GM12891 (cell line): ENCODE measurements around the gene CELSR1.

ENCODE experiments used
- DNase-seq: peaks from one replicate; pipeline ENCODE4 v3.0.0; 2011; ENCODE audit warnings: low spot score; ENCODE audit not compliant: insufficient read length
- FAIRE-seq: peaks from 2 replicates; lab custom pipeline; 2011; peaks lifted over from hg19 to GRCh38; lab: Jason Lieb, UNC
- PAX5 ChIP-seq: IDR thresholded peaks from 2 replicates; pipeline ENCODE4 v1.6.1; 2011; ENCODE audit warnings: low read length, moderate library complexity, mild to moderate bottlenecking; ENCODE audit not compliant: insufficient read depth, severe bottlenecking
- POLR2A ChIP-seq: IDR thresholded peaks from 2 replicates; pipeline ENCODE4 v1.6.1; 2011; ENCODE audit warnings: low read depth, low read length, control low read depth
- POLR2AphosphoS5 ChIP-seq: IDR thresholded peaks from 2 replicates; pipeline ENCODE4 v1.6.1; 2011; ENCODE audit warnings: low read depth, low read length, control low read depth
- POU2F2 ChIP-seq: IDR thresholded peaks from 2 replicates; pipeline ENCODE4 v1.6.1; 2011; ENCODE audit warnings: low read depth, mild to moderate bottlenecking, control low read depth, low read length, moderate library complexity
- SPI1 ChIP-seq: IDR thresholded peaks from 2 replicates; pipeline ENCODE4 v1.6.1; 2011; ENCODE audit warnings: low read depth, low read length, control low read depth
- TAF1 ChIP-seq: IDR thresholded peaks from 2 replicates; pipeline ENCODE4 v1.6.1; 2011; ENCODE audit warnings: low read depth, low read length, control low read depth

CELSR1 gene

DNA sequence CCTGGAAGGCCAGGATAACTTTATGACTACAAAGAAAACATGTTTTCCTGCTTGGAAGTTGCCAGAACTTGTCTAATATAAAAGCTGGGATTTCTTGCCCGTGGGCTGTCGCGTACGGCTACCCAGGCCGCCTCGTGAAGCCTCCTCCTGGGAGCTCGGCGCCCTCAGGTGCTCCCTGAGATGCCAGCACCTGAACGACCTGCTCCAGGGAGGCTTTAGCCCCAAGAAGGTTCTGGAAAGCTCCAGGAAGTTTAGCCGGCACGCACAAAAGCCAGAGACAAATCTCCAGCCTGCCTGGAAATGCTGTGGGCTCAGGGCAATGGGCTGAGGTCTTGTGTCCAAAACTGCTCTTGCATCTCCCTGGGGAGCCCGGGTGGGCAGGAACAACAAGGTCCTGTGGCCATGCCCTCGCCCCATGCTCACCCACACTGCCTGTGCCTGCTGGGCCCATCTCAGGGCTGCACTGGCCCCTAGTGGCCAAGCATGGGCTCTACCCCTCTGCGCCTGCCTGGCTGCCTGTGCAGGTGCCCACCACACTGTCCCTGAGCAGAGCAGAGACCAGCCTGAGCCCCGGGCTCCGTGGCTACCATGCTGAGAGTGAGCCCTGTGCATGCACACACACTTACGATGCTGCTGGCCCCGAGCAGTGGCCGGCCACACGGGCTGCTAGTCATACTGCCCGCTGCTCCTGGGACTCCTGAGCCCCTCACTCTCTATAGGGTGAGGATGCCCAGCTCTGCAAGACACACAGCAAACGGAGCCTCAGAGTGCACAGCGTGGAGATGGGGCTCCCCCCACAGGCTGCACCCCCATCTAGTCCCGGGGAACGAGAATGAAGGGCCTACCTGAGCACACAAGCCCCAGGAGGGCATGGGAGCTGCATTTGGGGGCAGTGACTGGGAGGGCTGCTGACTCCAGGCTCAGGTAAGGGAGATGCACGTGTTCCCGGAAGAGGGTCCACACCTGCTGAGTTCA is 4.9 kb upstream of the CELSR1 start:
- TF ChIP-seq POU2F2: no peak
- TF ChIP-seq POLR2AphosphoS5: no peak
- TF ChIP-seq SPI1: no peak
- TF ChIP-seq POLR2A: no peak
- no peak for TF ChIP-seq TAF1
- TF ChIP-seq PAX5: no peak
- peak; percentile 95 for DNase-seq
- FAIRE-seq: peak; percentile 95

- DNase-seq: no peak
- no peak for FAIRE-seq
- no peak for TF ChIP-seq POLR2AphosphoS5
These were observed 4.1 kb upstream of the CELSR1 start for GRCh38 chr22:46541536-46541935.

DNA sequence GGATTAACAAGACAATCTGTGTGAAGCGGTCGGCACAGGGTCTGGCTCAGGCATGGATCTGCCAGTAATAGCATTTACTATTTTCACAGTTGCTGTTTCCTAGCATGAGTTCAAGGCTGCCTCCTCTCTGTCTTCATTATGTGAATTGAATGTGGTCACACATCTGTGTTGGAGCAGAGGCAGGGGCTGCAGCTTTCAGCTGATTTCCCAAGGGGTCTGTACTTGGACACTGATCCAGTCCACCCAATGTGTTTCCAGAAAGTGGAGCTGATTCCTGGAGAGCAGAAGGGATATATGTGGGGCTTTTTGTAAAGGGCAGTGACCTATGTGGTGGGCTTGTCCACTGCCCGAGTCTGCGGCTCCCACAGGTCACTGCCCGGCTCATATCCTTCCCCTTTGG is 3.5 kb upstream of the CELSR1 start:
- no peak for TF ChIP-seq TAF1
- no peak for TF ChIP-seq PAX5
- TF ChIP-seq POLR2AphosphoS5: no peak
- no peak for TF ChIP-seq POLR2A
- no peak for TF ChIP-seq POU2F2
- DNase-seq: no peak

DNA sequence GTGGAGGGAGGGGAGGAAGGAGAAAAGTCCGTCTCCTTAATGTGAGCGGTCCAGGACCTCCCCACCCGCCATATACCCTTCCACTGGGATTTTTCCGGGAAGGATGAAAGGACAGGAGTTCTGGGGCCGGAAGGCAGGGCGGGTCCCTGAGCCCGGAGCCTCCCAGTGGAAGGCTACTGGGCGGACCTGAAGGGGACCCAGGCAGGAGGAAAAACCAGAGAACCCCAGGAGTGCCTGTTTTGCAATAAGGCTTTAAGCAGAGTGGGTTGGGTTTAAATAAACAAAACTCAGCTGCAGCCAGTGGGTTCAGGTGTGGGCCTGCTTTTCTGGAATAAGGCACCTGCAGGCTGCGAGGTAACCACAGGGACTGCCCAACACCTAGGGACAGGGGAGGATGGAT is 1.7 kb upstream of the CELSR1 start:
- FAIRE-seq: no peak
- DNase-seq: no peak

More for the DNA sequence above, 3.5 kb upstream of the CELSR1 start:
- FAIRE-seq: no peak

DNA sequence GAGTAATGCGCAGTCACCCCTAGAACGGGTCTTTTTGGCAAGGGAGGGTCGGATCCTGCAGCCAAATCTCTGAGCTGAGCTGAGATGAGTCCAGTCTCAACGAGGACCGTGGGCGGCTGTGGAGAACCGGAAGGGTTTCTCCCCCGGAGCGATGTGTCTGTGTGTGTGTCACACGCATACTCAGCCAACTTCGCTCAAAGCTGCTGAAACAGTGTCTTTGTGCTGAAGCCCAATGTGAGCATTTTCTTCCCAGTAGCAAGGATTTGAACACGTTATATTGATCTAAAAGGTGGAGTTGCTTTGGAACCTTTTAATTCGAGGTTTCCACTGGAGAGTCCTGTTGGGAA is 1.4 kb upstream of the CELSR1 start:
- no peak for TF ChIP-seq POU2F2
- no peak for TF ChIP-seq POLR2A
- no peak for TF ChIP-seq POLR2AphosphoS5
- no peak for TF ChIP-seq SPI1
- TF ChIP-seq TAF1: no peak
- TF ChIP-seq PAX5: no peak
- FAIRE-seq (peak; percentile 40), DNase-seq (no peak)

More for the DNA sequence above, 1.7 kb upstream of the CELSR1 start:
- TF ChIP-seq POU2F2: no peak
- TF ChIP-seq POLR2A: no peak
- TF ChIP-seq SPI1: no peak
- TF ChIP-seq PAX5: no peak
- no peak for TF ChIP-seq POLR2AphosphoS5

GRCh38 chr22:46537946-46538813 is 760 bp upstream of the CELSR1 start:
- TF ChIP-seq PAX5 (no peak), POLR2AphosphoS5 (no peak), SPI1 (no peak), POLR2A (no peak), TAF1 (no peak), POU2F2 (no peak)
- FAIRE-seq: no peak
- DNase-seq: no peak

- TF ChIP-seq POLR2A (no peak), PAX5 (no peak), SPI1 (no peak), TAF1 (no peak), POU2F2 (no peak), POLR2AphosphoS5 (no peak)
- FAIRE-seq (no peak), DNase-seq (no peak)
These were observed 739 bp downstream of the CELSR1 start for GRCh38 chr22:46536537-46537224.

DNA sequence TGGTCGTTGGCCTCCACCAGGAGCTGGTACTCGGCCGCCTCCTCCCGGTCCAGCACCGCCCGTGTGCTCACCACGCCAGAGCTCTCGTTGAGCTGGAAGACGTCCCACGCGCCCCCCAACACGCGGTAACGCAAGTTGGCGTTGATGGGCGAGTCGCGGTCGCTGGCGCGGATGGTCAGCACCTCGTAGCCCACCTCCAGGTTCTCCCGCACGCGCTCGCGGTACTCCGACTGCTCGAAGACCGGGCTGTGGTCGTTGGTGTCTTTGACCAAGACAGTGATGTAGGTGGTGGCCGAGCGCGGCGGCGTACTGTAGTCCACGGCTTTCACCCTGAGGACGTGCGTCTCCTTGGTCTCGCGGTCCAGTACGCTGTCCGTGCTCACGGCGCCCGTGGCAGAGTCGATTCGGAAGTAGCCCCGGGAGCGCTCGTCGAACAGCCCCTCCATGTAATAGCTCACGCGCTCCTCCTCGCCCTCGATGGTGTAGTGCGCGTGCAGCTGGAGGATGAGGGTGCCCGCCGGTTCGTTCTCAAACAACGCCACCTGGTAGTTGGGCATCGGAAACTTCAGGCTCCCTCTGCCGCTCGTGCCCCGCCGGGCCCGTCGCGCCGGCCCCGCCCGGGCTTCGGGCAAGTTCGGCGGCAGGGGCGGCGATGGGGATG is 1.4 kb downstream of the CELSR1 start:
- no peak for DNase-seq
- TF ChIP-seq POU2F2: no peak
- no peak for FAIRE-seq

GRCh38 chr22:46534901-46535630 is 2.4 kb downstream of the CELSR1 start:
- no peak for DNase-seq
- TF ChIP-seq PAX5: no peak
- no peak for FAIRE-seq
